ENCODE data around the gene SNRNP25.
A peak's percentile ranks its signal among the peaks of the same experiment; 100 is the strongest.

The SNRNP25 gene

DNA sequence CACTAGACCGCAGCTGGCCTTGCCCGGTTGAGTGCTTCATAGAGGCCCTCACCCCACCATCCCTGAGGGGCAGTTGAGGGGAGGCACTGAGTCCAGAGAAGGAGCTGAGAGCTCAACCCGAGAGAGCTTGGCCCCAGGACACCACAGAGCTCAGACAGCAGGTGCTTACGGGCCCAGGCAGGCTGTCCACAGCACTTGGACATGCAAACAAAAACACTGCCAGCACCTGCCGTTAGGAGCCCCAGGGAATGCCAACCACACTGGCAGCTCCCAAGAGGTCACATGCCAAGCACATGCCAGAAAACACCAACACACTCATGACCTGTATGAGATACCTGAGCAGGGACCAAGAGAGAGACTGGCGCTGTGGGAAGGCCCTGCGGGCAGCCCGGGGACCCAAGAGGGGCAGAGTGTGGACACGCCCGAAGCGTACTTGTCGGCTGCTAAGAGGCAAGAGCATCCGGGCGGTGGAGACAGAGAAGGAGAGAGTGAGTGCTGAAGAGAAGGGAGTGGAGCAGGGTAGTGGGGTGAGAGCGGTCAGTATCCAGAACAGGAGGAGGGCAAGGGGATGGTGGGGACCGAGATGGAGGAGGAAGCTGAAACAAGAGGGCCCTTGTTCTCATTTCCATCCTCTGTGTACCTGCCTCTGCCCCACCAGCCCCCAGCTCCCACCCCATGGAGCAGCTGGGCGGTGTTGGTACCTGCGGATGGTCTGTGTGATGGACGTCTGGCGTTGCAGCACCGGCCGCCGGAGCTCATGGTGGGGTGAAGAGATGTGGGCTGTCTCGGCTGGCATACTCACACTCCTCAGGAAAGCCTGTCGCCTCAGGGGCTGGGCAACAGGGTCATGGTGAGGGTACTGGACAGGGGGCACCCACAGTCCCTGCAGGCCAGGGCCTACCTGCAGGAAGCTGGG is 10.6 kb downstream of the SNRNP25 start:
- DNase-seq: no peak

DNA sequence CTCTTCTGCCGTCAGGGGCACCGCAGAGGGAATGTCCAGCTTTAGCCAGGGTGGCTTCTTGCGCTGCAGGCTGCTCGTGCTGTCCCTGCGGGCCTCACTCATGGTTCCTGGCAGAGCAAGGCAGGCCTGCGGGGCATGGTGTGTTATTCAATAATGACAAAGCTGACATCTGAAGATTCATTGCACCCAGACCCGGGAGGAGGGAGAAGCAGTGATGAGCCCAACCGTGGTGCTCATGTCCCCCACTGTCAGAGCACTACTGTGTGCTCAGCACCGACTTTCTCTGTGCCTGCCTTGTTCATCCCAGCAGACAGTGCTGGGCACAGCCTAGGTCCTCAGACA is 11.3 kb downstream of the SNRNP25 start:
- no peak for DNase-seq

DNA sequence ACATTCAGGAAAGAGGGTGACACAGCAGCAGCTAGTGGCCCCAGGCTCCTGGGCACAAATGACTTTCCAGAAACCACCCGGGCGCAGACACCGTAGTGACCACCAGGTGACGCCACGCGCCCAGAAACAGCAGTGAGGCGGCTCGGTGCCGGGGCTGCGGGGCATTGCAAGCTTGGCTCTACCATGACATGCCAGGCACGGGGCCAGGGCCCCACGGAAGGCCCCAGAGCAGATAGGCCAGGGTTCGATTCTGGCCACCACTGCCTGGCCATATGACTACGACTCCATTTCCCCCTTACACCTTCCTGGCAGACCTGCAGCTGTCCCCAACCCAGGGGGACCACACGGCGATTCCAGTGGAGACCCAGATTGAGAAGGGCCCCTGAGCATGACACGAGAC is 12.1 kb downstream of the SNRNP25 start:
- peak; percentile 65 for DNase-seq

DNA sequence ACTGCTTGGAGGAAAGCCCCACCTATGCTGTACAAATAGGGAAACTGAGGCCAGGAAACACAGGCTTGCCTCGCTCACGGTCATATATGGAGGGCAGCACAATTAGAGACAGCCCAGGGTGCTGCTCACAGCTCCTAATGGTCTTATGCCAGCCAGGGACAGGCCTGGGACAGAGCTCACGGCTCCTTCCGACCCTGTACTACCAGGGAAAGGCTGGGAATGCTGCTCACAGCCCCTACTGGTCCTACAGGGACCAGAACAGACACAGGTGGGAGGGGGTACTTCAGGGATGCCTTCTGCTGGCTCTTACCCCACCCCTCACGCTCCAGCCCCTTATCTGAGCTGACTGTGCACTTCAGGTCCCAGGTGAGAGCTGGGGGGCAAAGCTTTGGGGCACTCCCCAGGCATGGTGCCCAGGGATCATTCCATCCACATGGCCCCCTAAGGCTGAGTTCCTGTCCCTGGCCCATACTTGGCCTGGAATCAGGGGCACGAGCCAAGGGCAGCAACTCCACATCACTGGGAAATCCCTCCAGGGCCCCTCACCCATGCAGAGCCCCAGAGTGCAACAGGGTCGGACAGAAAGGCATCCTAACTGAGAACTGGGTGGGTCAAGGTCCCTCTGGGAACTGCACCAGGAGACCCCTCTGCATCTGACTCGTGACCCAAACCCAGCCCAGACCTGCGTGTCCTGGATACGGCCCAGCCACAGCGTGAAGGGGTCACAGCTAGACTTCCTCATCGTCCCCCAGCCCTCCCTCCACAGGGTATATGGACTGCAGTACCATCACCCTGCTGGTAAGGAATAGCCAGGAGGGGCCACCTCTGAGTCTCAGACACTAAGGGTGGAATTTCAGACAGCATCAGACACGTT is 12.9 kb downstream of the SNRNP25 start:
- DNase-seq: no peak

DNA sequence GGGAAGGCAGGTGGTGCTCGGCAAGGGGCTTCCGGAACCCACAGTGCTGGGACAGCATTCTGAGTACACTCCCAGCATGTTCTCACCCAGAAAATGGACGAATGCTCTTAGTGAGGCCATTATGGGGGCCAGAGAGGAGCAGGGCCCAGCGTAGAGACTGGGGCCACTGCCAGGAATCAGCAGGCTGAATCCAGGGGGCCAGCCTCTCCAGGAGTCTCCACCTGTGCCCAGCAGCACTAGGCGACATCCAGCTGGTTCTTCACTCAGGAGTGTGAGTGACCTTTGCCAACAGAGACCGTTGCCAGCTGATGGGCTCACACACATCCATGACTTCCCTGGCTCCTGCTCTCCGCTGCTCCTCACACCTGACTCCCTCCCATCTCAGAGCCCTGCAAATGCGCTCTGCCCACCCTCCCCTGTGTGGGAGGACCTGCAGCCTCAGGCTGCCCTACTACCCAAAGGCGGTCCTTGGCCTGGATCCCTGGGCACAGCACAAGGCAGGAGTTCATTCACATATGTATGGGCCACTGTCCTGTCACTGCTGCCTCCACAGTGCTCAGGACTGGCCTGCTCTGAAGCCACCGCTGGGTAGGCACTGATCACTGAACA is 13.7 kb downstream of the SNRNP25 start:
- DNase-seq: no peak

DNA sequence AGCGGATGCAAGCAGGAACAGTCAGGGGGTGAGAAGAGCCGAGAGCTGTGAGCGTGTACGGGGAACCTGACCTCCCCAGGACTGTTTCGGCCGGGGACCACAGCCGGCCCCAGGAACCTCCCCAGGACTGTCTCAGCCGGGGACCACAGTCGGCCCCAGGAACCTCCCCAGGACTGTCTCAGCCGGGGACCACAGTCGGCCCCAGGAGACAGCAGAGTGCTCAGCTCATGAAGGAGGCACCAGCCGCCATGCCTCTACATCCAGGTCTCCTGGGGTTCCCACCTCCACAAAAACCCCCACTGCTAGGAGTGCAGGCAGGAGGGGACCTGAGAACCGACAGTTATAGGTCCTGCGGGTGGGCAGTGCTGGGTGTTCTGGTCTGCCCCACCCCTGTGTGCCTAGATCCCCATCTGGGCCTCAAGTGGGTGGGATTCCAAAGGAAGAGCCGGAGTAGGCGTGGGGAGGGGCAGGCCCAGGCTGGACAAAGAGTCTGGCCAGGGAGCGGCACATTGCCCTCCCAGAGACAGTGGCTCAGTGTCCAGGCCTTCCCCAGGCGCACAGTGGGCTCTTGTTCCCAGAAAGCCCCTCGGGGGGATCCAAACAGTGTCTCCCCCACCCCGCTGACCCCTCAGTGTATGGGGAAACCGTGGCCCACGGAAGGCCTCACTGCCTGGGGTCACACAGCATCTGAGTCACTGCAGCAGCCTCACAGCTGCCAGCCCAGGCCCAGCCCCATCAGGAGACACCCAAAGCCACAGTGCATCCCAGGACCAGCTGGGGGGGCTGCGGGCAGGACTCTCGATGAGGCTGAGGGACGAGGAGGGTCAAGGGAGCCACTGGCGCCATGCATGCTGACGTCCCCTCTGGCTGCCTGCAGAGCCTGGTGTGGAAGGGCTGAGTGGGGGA is 14.5 kb downstream of the SNRNP25 start:
- DNase-seq: no peak

DNA sequence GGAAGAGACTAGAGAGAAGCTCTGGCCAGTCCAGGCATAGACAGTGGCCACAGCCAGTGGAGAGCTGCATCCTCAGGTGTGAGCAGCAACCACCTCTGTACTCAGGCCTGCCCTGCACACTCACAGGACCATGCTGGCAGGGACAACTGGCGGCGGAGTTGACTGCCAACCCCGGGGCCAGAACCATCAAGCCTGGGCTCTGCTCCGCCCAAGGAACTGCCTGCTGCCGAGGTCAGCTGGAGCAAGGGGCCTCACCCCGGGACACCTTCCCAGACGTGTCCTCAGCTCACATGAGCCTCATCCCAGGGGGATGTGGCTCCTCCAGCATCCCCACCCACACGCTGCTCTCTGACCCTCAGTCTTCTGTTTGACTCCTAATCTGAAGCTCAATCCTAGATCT is 15.6 kb downstream of the SNRNP25 start:
- no peak for DNase-seq

DNA sequence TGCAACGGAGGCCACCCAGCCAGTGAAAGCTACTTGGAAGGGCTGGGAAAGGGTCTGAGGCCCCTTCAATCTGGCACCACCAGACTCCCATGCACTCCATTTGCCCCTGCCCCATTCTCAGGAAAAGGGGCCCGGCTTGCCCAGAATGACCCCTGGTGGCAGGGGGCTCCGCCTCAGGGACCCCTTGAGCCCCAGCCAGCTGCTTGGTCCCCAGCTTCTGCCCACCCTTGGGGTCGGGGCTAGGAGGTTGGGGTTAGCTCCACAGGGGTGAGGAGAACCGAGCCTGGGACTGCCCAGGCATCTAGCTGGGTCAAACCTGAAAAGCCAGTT is 17.5 kb downstream of the SNRNP25 start:
- no peak for DNase-seq

DNA sequence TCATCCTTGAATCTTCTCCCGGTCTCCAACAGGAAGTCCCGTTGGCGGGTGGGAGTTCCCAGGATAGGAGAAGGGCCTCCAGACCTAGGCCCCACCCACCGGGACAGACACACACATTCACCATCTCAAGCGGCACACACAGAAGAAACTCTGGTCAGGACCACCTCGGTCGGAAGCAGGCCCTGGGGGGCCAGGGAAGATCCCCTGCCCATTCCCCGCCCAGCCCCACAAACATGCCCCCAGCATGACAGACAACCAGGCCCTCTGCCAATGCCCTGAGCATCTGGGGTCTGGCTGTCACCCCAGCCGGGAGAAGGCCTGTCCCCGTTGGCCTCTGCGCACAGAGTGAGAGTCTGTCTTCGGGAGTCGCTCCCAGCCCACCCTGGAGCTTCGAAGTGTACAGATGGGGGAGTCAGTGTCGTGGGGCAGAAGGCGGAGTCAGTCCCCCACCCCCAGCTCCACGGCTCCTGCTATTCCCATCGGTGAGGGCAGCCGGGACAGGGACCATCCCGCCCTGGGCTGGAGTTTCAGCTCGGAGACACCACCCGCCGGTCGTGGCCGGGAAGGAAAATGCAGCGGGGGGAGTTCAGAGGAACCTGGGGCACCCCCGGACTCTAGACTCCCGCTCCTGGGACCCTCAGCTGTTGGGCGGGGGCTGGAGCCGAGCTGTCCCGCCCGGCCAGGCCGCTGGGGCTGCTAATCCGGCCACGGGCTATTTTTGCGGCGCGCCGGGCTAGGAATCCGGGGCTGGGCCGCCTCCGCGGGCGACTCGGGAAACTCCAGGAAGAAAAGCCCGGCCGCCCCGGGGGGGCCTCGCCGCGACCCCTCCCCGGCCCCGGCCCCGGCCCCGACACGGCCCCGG is 18.1 kb downstream of the SNRNP25 start:
- peak; percentile 81 for DNase-seq

DNA sequence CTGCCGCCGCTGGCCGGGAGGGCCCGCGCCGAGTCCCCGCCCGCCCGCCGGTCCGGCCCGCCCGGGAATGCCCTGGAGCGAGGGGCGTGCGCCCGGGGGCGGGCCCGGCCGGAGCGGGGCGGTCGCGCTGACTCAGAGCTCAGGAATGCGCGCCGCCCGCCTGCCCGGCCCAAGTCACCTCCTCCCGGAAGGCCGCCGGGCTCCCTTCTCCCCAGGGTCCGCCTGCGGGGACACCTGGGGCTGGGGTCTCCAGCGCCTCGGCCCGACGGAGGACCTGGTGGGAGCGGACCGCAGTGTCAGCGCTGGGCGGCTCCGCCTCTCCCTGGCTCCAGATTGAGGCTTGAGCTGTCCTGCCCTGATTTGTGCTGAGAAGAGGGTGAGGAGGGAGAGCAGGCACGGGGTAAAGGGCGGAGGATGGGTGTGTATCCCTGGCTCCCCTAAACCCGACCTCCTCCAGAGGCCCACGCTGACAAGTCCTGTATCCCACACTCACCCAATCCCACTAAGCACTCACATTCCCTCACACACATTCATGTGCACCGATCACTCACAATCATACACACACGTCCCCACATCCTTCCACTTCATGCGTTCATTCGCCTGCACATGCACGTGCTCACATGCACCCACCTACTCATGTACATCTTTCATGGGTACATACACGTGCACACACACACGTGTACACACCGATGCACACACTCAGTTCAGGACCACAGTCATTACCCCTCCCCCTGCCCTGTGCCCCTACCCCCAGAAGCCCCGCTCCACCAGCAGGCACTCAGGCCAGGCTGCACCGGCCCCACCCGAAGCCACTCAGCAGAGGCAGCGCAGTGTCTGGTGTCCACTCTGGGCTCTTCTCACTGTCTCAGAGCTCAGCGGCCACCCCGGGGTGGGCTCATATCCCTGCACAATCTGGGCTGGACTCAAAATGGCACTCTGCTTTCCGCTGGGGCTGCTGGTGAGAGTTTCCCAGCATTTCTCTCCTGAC is 19.2 kb downstream of the SNRNP25 start, which contains the start of gene RHBDF1:
Gene RHBDF1 (minus strand): TSS at position 71 of the 988 bp plus-strand sequence. CDS start 7,616 bp downstream, outside the sequence.
- DNase-seq: peak; percentile 61

DNA sequence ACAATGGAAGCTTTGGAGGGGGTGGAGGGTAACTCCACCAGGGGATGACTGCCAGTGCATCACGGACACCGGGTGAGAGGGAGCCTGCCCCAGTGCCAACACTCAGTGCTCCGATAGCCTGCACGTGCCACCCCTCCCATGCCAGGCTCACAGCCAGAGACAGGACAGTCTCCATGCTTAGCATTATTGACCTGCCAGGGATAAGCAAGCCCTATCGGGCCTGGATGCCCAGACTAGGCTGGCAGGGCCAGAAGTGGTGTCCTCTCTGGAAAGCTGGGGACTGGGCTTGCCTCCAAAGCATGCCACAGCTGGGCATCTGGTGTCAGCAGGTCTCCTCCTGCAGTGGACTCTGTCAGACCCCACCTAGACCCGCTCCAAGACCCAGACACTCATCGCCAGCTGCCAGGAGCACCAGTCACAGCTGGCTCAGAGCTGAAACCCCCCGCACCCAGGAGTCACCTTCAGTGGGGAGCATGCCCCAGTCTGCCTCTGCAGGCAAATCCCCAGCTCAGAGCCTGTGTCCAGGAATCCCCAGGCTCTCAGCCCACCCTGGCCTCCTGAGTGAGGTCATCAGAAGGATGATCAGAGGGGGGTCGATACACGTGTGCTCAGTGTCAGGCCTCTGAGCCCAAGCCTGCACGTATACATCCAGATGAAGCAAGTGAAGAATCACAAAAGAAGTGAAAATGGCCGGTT is 20.6 kb downstream of the SNRNP25 start:
- no peak for DNase-seq

DNA sequence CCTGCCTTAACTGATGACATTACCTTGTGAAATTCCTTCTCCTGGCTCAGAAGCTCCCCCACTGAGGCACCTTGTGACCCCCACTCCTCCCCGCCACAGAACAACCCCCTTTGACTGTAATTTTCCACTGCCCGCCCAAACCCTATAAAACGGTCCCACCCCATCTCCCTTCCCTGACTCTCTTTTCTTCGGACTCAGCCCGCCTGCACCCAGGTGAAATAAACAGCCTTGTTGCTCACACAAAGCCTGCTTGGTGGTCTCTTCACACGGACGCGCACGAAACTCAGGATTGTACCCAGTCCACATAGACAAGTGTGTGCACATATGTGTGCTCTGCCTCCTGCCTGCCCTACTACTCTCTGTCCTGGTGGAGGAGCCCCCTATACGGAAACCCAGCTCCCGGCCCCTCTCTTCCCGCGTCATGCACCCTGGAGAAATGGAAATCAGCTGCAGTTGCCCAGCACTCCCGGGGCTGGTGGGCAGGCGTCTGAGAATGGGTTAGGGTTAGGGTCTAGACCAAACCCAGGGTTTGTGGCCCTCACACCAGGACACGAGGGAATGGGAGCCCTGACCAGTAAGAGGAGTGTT is 21.2 kb downstream of the SNRNP25 start:
- no peak for DNase-seq

DNA sequence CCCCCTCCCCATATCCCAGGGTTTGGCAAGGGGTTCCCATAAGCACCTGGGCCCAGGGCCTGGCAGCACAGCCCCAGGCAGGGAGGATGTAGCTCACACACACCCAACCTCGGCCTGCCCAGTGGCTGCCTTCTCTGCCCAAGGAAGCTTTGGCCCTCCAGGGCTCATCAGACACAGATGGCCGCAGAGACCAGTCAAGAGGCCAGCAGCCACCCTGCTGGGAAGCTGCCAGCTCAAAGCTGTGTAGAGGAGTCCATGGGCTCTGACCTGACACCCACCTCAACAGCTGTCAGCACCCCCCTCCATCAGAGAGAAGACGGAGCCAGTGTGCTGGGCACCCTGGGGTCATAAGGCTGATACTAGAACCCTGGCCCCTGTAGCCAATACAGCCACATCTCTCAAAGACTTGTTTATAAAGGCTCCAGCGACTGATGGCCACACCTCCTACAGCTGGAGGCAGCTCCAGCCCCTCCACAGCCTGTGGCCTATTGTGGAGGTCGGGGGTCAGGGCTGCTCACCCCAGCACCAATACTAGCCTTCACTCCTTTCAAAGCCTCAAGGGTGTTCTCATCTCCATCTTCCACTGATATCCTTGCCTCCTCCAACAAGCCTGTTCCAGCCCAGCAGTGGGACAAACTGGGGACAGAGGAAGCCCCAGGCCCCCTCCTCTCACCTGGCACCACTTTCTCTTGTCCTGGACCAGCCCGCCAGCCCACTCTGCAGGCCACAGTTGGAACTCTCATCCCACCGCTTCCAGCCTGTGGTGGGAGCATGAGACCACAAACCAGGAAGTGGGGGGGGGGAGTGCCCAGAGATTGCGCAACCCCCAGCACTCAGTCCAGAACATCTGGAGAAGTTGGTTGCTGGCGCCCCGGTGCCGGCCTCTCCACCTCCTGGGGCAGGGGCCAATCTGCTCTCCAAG is 22.2 kb downstream of the SNRNP25 start:
- peak; percentile 86 for DNase-seq

DNA sequence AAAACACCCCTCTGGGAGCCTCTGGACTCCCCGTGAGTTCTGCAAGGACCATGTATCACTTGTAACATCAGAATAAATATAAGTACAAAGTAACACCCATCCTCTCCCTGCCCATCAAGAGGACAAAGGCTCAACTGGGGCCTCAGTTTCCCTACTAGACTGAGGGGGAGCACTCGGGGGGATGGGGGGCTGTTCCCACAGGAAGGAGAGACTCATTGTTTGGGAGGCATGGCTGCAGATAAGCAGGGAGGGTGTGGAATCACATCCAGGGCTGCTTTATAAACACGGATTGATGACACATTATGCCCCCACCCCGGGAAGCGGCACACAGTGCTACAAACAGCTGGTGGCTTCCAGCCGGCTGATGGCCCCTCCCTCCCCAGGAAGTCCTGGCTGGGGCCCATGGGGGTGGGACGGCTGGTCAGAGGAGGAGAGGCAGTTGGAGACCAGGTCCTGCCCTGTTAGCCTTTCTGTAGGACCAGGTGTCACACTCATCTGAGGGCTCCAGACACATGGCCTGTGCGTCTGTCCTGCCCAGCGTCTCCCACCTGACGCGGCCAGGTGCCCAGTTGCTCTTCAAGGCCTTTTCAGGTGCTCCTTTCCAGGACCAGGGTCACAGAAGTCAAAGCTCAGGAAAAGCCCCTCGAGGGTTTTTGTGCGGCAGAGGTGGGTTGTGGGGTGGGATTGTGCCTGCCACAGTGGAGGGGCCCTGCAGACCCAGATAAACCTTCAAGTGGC is 23.1 kb downstream of the SNRNP25 start:
- DNase-seq: peak; percentile 86

DNA sequence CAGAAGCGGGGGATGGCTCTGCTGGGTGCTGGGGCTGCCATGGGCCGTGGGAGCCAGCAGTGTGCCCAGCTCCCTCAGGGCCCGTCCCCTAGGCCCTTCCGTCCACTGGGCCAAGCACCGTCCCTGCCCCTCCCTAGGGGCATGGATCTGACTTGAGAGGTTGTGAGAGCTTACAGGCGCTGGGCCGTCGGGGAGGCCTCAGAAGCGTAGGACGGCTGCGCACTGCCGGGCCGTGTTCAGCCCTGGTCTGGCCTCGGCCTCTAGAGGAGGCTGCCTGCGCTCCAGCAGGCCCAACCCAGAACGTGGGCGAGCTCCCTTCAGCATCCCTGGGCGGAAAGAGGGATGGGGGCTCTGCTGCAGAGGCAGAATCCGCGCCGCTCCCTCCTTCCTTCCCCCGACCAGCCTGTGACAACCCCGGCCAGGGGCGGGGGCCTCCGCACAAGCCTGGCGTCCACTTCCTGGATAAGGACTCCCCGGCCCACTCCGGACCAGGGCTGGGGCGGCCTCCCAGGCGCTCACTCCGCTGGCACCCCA is 23.7 kb downstream of the SNRNP25 start:
- DNase-seq: peak; percentile 63

DNA sequence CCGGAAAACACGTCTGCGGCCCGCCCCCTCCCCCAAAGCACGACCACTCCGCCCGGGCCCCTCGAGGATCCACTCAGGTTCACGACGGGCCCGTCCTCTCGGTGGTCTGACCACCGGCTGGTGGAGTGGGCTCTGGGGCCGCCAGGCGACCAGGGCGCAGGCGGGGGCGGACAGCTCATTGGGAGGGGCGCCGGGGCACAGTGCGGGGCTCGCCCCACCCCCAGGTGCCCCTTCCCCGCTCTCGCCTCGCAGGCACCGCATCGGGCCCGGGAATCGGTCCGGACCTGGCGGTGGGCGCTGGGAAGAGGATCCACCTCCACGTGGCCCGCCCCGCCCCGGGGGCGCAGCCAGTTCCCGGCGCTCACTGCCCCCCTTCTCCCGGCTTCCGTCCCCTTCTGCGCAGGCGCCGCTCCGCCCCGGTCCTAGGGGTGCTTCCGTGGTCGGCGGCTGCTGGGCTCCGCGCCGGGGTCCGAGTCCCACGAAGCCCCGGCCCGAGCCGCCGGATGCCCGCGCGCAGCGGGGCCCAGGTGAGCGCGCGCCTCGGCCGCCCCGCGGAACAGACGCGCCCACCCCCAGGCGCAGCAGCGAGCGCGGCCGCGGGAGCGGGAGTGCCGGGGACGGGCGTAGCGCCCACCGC is 24.3 kb downstream of the SNRNP25 start, which contains the start of gene MPG:
Gene MPG (plus strand): TSS at position 419 of the 637 bp plus-strand sequence. CDS start 85 bp downstream, at position 504.
- peak; percentile 84 for DNase-seq

Measured in fibroblast of skin of right biceps (primary cell).